GM18507 (cell line): Measurements from ENCODE around the gene TRIM27.
"Not testable (repeated sequence)": the region's sequence is repeated elsewhere in the genome, so short reads cannot be mapped to it uniquely, and the experiment has no call there.

Experiments
- DNase-seq: peaks from one replicate; pipeline ENCODE4 v3.0.0; 2011; ENCODE audit warnings: low read depth; ENCODE audit not compliant: insufficient read length; ENCODE audit errors: extremely low spot score
- FAIRE-seq: peaks from 2 replicates; lab custom pipeline; 2011; peaks lifted over from hg19 to GRCh38; lab: Jason Lieb, UNC

The TRIM27 gene

DNA sequence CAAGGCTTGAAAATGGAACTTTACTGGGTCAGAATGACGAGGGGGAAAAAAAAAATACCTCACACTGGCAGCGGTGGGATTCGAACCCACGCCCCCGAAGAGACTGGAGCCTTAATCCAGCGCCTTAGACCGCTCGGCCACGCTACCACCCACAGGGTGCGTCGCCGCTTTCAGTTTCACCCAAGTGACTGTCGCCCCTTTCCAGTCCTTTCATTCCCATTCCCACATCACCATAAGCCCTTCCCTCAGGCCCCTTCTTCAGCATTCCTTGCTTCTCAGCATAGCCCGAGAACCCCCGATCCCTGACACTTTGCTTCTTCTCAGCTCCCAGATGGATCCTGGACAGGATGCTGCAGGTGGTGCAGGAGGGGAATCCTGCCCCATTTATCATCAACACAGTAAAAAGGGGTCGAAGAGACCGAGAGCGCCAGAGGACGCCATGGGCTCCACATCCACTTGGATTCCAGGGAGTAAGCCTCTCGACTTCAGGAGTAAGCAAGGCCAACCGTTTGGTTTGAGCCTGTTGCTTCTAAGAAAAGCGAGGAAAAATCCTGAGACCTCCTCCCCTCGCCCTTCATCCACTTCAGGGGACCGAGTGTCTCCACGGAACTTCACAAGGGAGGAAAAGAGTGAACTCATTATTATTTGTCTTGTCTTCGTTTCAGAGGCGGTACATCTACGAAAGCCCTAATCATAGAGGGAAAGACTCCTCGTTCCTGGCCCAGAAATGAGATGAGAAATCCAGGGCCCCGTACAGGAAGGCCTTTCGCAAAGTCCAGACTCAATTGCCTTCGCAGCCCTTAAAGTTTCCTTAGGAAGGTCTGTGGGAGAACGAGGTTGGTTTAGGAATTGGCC is 20.0 kb upstream of the TRIM27 start:
- DNase-seq: no peak
- FAIRE-seq: peak; percentile 51

DNA sequence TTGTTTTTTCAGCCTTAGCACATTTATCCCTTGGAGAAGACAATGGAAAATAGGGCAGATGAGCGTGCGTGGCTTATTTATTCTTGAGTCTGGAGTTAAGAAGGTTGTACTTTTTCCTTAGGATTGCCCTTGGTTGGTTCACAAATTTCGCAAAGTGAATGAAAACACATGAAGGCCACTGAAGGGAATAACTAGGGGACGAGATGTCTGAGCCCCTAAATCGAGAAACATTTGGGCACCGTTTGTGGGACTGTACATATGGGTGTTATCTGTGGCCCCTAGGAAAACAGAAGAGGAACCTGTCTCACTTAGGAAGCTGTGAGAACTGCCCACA is 19.4 kb upstream of the TRIM27 start:
- no peak for DNase-seq
- FAIRE-seq: no peak

DNA sequence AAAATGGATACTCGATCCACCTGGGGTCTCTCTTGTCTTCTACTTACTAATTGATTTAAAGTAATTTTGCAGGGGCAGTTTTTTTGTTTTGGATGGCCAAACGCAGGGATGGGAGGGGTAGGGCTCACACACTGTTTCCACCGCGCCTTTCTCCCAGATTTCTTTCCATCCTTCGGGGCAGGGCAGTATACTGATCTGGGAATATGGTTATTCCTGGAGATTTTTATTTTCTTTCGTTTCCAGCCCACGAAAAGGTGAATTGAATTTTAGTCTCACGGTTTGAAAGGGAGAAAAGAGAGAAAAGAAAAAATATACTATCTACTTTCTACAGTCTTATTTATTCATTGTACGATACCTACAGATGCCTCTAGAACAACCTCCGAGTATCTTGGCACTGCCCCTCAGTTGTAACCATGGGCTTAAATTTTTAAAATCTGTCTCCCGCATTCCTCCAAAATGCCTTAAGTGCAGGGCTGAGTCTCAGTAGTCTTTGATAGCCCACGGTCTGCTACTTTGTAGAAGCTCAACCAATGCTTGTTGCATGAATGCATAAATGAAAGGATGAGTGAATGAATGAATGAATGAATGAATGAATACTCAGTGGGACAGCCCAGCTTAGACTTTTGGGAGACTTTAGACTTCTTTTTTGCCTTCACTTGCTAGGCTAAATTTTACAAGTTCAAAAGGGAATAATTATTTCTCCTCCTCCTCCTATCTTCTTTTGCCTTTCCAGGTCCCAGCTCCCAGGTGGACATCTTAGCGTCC is 18.1 kb upstream of the TRIM27 start:
- DNase-seq (no peak), FAIRE-seq (no peak)

DNA sequence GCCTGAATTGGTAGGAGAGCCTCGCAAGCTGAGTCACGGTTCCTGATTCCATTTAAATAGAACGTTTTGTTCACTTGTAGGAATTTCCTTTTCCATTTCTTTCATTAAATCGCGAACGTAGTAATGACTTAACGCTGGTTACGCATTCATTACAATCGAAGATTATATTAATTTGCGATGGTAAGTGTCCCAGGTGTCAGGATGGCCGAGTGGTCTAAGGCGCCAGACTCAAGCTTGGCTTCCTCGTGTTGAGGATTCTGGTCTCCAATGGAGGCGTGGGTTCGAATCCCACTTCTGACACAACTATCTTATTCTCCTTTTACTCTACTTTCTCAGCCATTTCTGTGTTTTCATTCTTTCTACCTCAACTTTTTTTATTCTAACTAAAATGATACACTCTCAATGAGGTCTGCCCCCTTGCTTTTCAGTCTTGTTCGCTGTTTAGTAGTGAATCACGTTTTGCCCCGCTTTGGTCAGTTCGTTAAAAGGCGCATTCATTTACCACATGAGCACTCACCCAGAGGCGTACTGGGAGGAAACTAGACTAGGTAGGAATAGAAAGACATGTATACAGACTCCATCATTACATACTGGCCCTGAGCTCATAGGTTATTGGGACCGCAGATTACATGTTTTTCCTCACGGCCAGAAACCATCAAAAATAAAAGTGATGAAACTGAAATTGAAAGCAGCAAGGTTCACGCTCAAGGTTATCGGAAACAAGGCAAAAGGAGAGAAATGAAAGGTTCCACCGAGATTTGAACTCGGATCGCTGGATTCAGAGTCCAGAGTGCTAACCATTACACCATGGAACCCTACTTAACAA is 17.3 kb upstream of the TRIM27 start:
- FAIRE-seq: peak; percentile 75
- DNase-seq: no peak

DNA sequence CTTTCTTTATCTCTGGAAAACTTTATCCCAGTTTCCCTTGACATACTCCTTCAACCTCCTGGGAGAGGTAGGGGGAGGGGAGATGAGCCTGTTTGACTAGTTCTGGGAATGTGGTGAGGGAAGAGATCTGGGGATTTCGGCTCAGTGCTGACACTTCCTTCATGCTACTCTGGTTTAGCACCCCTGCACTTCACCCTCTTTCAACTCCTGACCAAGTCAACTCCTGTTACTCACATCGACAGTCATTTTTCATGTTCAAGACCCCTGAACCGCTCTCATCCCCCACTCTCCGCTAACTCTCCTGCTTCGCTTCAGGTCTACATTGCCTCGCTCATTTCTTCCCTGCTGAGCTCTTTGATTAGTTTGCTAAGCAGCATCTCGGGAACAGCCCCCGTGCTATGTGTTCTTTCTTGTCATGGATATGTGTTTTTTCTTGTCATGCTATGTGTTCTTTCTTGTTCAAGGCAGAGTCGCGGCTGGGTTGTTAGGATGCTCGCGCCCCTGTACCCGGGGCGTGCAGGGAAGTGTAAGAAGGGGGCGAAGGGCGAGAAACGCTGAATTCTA is 16.6 kb upstream of the TRIM27 start:
- FAIRE-seq (peak; percentile 36), DNase-seq (no peak)

DNA sequence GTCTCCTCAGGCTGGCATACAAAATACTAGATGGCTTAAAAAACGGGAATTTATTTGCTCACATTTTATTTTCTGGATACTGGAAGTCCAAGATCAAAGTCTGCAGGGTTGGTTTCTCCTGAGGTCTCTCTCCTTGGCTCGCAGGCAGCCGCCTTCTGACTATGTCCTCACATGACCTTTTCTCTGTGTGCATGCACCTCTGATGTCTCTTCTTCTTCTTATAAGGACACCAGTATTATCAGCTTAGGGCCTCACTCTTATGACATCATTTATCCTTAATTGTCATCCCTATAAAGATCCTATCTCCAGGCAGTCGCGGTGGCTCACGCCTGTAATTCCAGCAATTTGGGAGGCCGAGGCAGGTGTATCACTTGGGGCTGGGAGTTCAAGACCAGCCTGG is 9.3 kb upstream of the TRIM27 start:
- FAIRE-seq (no peak), DNase-seq (no peak)

DNA sequence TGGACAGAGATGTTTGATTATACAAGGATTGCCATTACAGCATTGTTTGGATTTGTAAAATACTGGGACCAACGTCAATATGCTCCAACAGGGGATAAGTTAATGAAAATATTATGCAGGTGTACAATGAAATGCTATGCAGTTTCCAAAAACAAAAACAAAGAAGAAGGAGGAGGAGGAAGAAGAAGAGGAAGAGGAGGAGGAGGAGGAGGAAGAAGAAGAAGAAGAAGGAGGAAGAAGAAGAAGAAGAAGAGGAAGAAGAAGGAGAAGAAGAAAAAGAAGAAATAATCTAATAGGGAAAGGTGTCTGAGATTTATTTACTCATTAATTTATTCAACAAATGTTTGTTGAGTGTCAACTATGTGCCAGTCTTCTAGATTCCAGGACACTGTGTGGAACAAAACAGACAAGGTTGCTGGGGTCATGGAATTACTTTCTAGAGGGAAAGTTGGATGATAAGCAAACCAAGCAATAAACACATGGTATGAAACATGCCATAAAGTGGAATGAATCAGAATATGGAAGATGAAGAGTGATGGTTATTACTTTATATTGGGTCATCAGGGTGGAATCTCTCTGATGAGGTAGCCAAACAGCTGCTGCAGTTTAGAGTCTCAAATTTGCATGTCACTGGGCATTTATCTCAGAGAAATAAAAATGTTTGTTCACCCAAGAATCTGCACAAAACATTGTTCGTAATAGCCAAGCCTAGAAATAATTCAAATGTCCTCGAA is 6.3 kb upstream of the TRIM27 start:
- DNase-seq: no peak

DNA sequence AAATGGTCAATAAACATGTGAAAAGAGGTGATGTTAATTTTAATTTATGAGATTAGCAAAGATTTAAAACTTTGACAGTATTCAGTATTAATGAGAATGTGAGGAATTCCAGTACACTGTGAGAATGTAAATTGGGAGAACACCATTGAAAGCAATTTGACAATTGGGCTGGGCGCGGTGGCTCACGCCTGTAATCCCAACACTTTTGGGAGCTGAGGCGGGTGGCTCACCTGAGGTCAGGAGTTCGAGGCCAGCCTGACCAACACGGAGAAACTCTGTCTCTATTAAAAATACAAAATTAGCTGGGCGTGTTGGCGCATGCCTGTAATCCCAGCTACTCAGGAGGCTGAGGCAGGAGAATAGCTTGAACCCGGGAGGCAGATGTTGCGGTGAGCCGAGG is 5.6 kb upstream of the TRIM27 start:
- FAIRE-seq, DNase-seq: not testable (repeated sequence)

More for the DNA sequence above, 6.3 kb upstream of the TRIM27 start:
- no peak for FAIRE-seq

DNA sequence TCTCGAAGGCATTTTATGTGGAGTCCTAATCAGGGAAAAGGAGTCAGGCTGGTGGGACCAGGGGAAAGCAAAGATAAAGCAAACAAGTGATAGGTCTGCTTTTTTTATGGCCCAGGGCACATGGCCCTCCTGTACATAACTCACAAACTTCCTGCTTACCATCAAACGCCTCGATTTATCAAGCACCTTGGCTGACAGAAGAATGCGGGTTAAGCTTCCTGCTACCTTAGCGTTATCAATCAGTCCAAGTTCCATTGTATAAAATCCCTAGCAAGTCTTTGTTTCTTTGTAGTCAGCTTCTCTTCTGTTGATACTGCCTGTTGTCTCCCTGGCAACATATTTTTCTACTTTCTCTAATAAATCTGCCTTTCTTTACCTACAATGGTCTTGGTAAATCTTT is 4.1 kb upstream of the TRIM27 start:
- no peak for FAIRE-seq

DNA sequence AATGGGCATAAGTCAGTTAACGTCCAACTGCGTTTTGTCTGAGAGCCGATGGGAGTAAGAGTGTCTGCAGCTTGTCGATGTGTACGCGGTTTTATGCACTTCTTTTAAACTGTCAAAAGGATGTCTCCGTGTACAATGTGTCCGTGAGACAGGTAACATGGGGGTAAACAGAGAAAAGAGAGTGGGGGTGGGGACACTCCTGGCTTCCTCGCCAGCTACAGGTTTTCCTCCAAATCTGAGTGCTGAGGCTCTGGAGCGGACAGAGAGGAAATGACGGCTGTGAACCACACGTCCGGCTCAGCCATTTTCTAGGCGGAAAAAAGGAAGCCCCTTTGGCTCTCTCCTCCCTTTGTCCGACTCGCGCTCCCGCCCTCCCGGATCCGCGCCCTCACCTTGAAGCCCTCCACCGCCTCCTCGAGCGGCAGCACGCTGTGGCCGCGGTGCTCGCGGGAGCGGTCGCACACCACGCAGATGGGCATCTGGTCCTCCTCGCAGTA is 916 bp downstream of the TRIM27 start:
- no peak for DNase-seq

More for the DNA sequence above, 4.1 kb upstream of the TRIM27 start:
- DNase-seq: no peak

DNA sequence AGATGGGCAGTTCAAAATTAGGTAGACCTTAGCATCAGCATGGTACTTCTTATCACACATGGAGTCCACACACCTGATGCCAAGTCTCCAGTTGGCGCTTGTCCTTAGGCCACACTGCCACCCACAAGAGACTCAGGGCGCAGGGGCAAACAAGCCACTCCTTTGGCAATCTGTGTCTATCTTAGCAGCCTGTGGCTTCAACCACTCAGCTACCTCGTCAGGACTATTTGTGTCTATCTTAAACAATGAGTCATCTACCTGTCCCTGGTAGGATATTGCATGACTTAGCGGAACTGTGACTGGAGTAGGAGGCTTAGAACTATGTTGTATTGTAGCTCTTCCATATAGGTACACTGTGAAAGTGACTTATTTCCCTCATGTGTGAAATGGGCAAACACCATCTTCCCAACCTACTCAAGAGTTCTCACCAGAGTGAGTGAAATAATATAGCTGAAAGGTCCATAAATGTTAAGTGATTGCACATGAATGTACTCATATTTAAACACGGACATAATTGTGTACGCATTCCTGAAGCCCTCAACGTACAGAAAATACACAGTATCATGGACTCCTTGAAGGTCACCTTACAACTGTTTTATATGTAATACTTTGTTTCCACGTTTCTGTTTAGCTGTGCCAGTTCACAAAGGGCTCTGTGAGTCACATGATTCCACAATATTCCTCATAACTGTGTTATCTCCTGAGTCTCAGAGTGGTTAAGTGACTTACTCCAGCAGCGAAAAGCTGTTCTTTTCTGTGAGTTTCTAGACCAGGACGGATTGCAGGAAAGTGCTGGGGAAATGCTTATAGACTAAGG is 1.6 kb downstream of the TRIM27 start:
- no peak for FAIRE-seq
- DNase-seq: no peak

More for the DNA sequence above, 916 bp downstream of the TRIM27 start:
- peak; percentile 38 for FAIRE-seq

DNA sequence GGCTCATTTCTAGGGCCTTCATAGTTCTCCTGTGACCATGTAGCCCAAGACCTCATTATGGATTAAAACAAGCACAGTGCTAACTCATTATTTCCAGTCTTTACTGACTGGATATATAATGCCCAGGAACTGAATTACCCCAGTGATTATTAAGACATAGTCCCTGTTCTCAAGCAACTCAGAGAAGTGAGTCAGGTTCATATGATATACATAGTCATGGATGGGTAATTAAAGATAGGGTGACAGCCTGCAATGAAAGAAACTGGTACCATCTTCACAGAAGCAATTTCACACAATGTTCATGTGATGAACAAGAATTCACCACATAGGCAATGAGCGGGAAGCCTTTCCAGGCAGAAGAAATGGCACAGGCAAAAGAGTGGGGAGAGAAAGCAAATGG is 3.5 kb downstream of the TRIM27 start:
- FAIRE-seq (no peak), DNase-seq (no peak)

DNA sequence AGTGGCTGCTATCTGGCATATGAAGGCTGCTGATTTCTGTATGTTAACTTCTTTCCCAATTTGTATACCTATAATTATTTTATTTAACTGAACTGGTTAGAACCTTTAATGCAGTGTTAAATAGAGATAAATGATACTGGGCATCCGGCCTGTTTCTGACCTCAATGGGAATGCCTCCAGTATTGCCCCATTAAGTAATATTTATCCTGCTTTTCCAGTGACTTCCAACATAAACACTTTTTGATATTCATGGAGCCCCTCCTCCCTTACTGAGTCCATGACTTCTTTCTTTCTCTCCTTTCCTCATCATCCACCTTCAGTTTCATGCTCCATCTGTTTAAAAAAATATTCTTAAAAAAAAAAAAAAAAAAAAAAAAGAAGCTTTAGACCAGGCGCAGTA is 8.8 kb downstream of the TRIM27 start:
- no peak for FAIRE-seq

DNA sequence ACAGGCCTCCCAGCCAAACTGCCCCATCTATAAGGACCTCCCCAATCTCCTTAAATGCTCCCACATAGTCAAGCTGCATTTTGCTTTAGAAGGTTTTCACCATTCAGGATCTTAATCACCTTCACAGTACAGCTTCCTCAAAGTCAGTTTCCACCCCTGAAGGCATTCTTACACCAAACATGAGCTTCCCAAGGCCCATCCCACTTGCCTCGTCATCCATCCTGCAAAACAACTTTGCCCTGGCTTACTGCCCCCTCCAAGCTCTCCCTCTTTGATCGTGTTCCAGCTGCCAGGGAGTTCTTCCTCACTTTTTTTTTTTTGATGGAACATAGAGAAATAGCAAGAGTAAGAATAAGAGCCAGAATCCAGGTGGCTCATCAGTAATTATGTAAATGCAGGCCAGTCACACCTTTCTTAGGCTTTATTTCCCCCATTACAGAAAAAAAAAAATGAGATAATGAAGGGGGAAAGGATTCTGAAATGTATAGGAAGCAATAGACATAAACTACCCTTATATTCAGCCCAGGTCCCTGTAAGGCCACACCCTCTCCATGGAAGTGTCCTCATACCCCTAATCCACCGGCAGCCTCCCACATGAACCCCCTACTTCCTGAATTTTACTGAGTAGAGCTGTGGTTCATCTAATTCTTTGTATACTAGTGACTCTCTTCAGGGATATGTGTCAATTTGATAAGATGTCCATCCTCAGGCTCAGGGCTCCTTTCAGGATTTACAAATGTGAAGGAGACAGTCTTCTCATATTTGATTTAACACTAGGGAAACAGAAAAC is 12.7 kb downstream of the TRIM27 start:
- FAIRE-seq (no peak), DNase-seq (no peak)

More for the DNA sequence above, 8.8 kb downstream of the TRIM27 start:
- DNase-seq: no peak

DNA sequence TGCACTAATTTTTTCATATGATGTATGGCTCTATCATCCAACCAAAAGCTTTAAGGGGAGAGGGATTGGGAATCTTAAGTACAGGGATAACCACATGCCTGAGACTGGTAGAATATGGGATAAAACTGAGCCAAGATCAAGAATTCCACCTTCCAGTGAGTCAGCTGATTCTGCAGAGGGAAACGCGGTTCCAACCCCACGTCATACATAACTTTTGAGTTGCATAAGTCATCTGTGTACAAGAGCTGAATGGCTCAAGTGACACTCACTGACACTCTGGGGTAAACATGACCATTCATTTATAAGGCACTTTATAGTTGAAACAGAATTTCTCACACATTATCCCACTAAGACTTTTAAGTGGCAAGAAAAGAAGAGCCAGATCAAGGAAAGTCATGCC is 16.4 kb downstream of the TRIM27 start:
- FAIRE-seq (no peak), DNase-seq (no peak)

DNA sequence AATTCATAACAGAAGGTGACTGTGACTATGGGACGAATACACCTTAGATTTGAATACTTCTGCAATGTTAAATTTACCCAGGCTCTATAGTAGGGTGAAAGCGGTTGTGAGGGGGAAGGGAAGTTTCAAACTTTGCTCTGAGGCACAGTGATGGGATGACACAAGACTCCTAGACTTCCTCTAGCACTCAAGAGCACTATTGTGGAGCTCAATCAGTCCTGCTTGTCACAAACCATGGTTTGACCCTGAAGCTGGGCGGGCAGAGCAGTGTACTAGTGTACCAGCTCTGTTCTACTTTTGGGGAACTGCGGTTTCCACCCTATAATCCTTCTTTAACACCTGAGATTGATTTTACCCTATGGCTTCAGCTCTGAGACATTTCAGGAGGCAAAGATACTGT is 17.1 kb downstream of the TRIM27 start:
- FAIRE-seq (no peak), DNase-seq (no peak)

DNA sequence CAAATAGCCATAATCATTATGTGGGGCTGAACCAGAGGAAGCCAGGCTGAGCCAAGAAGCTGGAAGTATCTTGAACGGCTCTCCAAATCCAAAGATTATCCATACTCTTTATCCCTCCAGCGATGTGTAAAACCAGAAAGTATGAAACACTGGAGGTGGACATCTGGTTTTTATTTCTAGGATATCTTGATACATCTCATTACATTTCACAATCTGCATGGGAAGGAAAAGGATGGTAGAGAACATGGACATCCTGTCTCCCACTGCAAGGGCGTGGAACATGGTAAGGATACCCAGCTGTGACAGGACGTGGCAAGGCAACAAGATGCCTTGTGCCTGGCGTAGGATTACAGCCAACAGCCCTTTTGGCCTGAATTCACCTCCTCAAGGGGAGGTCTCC is 20.1 kb downstream of the TRIM27 start:
- FAIRE-seq (no peak), DNase-seq (no peak)
